Testis (tissue), 2 donors: ENCODE results near the gene ACO2.

Experiments used
- POLR2A ChIP-seq: fragments of 450-650 bp; IDR thresholded peaks from one replicate; pipeline ENCODE4 v1.6.1; 2017; ENCODE audit warnings: antibody characterized with exemption, mild to moderate bottlenecking, moderate library complexity
- TF ChIP-seq, protein P1 (sequence below), 3 experiments: fragments of 450-650 bp in 2 of 3; fragments of 200-600 bp in 1 of 3; sonication (generic) in 1 of 3; IDR thresholded peaks; one replicate each; pipeline ENCODE4 v1.5.1; 2016 to 2019; ENCODE audit warnings: antibody characterized with exemption in 3 of 3, mild to moderate bottlenecking in 2 of 3, moderate library complexity in 1 of 3

DNA sequence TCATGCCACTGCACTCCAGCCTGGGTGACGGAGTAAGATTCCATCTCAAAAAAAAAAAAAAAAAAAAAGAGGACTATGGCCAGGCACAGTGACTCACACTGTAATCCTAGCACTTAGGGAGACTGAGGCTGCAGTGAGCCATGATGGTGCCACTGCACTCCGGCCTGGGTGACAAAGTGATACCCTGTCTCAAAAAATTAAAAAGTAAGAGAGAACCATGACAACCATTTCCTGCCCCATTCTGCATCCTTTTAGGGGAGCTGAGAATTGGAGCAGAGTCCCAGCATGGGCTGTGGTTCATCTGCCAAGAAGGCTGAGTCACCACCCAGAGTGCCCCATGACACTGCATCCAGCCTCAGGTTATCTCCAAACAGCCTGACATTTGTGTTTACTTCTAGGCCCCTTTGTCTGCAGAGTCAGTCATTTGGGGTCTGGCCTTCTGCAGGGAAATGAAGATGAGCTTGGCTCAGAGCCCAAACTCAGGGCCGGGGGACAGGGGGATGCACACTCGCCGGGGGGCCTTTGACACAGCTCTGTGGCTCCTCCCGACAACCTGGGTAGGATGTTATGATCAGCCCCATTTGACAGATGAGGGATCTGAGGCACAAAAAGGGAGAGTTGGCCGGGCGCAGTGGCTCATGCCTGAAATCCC is 96.6 kb downstream of the ACO2 start:
- TF ChIP-seq, protein P1, sequence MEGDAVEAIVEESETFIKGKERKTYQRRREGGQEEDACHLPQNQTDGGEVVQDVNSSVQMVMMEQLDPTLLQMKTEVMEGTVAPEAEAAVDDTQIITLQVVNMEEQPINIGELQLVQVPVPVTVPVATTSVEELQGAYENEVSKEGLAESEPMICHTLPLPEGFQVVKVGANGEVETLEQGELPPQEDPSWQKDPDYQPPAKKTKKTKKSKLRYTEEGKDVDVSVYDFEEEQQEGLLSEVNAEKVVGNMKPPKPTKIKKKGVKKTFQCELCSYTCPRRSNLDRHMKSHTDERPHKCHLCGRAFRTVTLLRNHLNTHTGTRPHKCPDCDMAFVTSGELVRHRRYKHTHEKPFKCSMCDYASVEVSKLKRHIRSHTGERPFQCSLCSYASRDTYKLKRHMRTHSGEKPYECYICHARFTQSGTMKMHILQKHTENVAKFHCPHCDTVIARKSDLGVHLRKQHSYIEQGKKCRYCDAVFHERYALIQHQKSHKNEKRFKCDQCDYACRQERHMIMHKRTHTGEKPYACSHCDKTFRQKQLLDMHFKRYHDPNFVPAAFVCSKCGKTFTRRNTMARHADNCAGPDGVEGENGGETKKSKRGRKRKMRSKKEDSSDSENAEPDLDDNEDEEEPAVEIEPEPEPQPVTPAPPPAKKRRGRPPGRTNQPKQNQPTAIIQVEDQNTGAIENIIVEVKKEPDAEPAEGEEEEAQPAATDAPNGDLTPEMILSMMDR (IDR thresholded peaks at IDR 0.05), result no peak
- TF ChIP-seq POLR2A, result no peak
